Islet precursor cell (in vitro differentiated cells): ENCODE measurements around the gene SDCCAG8.
A peak's percentile ranks its signal among the peaks of the same experiment; 100 is the strongest.

Experiments used
- DNase-seq: peaks from one replicate; pipeline ENCODE4 v3.0.0-alpha.2; 2018

SDCCAG8 gene

GRCh38 chr1:243396424-243396823, 140.6 kb downstream of the SDCCAG8 start:
- no peak for DNase-seq

DNA sequence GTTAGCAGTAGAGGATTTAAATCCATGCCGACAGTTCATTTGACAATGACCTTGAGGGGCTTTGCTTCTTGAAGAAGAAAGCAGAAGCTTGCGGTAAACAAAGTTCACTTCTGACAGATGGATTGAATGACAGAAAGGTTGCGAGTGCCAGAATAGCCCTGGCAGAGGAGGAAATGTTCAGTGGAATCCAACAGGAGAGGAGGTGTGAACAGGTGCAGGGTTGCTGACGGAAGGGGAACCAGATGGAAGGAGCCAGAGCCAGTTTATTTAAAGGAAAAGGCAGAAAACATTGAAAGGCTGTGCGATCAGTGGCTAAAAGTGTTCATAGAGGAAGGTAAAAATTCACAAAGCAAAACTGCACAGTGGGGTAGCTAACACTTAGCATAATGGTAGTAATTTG, 141.0 kb downstream of the SDCCAG8 start:
- no peak for DNase-seq

- no peak for DNase-seq
Measured at GRCh38 chr1:243397613-243398321, 141.9 kb downstream of the SDCCAG8 start.

DNA sequence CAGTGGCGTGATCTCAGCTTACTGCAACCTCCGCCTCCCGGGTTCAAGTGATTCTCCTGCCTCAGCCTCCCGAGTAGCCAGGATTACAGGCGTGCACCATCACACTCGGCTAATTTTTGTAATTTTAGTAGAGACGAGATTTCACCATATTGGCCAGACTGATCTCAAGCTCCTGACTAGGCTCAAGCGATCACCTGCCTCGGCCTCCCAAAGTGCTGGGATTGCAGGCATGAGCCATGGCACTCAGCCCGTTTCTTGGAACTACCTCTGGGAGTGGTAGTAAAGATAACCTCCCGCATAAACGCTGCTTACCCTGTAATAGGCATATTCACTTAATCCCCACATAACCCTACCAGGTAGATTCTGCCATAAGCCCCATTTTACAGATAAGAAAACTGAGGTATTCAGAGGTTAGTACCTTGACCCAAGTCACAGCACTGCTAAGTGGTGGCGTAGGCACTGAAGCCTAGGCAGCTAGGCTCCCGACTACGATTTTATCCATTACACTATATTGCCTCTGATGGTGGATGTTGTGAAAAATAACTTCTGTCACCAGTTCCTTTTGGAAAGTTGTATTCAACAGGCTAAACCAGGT, 143.8 kb downstream of the SDCCAG8 start:
- DNase-seq, result no peak

GRCh38 chr1:243402868-243403267, 147.0 kb downstream of the SDCCAG8 start:
- DNase-seq, result no peak

DNA sequence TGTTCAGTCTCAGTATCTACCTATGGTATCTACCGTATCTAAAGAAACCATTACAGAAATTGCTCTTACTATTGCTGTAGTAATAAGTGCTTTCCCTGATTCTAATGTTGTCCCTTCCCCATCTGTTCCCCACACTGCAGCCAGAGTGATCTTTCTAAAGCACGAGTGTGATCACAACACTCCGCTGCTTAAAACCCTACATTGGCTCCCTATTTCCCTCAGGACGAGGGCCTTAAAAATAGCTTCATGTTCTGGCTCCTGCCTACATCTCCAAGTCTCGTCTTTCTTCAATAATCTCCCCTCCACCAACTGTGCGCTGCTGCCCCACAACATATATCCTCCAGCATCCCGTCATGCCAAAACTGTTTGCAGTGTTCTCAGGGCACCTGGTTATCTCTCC, 150.6 kb downstream of the SDCCAG8 start:
- DNase-seq, result no peak

DNA sequence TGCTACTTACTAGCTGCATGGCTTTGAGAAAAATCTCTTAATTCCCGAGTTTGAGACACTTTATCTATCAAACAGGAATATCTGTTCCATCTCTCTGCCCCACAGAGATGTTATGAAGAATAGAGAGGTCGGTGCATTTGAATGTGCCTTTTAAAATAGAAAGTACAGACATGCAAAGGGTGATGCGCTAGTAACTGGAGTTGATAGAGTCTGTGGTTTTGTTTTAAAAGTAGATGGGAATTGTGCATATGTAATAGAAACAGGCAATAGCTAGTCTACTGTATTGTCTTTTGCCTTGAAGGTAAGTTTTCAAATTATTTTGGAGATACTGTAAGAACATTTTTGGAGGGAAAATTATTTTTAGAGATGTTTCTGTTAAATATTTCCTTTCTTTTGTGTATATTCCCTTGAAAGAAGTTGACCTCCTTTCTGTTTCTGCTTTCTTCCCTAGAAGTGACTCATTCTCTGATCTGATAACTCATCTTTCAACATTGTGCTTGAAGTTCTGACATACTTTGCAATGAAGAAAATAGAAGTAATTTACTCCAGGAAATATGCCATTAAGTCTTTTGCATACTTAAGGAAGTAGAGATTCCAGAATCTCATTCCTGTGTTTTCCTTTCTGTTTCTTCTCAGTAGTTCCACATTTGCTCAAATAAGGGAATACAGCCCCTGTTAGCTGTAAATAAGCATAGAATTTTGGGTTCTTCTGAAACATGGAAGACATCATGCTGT, 151.6 kb downstream of the SDCCAG8 start:
- DNase-seq, result no peak

DNA sequence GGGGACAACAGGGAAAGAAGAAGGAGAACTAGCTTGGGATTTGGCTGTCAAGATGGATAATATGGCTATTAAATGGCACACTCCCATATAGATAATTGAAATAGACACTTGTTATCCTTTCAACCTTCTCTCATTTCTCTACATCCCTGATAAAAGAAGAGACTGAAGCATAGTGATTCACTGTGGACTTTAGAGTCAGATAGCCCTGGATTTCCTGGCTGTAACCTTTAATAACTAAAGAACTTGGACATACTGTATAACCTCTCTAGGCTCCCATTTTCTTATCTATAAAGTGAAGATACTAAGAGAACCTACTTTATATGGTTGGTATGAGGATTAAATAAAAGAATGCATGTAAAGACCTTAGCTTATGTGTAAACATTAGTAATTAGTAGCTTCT, 152.6 kb downstream of the SDCCAG8 start:
- no peak for DNase-seq

GRCh38 chr1:243409284-243409683, 153.4 kb downstream of the SDCCAG8 start:
- DNase-seq, result no peak

DNA sequence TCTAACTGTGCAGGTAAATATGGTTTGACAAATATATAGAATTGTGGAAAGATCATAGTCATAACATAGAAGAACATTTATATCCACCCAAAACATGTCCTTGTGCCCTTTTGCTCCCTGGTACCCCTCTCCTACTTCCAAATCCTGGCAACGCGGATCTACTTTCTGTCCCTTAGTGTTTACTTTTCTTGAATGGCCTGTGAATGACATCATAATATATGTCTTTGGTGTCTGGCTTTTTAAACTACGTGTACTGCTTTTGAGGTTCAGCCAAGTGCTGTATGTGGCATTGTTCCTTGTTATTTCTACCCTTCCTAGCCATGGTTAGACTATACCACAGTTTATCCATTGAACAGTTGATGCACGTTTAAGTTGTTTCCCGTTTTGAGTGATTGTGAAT, 155.6 kb downstream of the SDCCAG8 start:
- no peak for DNase-seq

DNA sequence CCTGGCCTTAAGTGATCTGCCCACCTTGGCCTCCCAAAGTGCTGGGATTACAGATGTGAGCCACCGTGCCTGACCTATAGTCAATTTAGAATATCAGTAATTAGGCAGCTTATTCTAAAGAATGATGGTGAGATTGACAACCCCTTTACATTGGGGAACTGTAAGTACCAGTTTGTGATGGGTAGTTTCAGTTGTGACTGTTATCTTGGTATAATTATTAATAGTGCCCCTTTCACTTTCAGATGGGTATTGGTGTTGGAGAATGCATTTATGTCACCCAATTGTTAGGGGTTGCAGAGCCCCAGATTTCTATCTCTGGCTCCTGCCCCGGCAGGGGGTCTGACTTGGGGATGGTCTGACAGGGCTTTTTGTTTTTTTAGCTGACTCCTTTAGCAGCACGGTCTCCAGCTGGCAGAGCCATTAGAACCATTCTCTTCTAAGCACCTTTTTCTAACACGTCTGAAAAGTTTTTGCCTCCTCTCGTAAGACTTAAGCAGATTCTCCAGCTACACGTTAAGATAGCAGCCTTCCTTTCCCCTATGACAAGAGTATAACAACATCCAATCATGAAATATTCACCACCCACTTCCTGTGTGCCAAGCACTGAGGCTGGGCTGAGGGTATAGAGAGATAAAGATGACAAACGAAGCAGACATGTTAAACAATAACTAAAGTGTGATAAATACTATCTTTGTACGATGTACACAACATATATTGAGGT, 157.8 kb downstream of the SDCCAG8 start:
- no peak for DNase-seq

DNA sequence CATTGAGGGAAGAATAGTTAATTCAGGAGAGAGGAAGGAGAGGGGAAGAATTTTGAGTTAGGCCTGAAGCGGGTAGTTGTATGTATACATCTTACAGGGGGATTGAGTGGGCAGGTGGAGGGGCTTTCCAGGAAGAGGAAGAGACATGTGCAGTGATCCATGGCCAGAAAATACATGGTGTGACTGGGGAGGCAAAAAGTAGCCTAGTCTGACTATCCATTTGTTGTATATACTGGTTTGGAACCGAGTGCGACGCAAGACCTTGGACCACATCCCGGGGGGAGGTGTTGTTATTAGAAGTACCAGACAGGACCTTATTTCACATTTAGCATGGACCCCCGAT, 158.3 kb downstream of the SDCCAG8 start:
- no peak for DNase-seq

GRCh38 chr1:243415663-243416408, 160.0 kb downstream of the SDCCAG8 start:
- DNase-seq, result no peak

DNA sequence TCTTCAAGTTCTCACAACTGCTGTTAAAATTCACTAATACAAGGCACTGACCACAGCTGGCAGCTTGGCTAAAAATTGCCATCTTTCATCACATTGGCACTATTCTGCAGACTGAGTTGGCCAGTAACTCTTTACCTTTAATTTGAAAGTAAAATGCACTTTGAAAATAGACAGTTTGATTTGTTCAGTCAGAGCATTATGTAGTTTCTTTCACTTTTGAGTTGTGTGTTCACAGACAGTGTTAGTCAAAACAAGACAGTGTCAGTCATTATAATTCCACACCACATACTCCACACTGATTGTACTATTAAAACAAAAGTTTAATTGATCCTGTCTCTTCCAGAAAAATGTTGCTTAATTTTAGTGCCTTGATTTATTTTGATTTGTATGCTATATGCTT, 160.7 kb downstream of the SDCCAG8 start:
- no peak for DNase-seq

DNA sequence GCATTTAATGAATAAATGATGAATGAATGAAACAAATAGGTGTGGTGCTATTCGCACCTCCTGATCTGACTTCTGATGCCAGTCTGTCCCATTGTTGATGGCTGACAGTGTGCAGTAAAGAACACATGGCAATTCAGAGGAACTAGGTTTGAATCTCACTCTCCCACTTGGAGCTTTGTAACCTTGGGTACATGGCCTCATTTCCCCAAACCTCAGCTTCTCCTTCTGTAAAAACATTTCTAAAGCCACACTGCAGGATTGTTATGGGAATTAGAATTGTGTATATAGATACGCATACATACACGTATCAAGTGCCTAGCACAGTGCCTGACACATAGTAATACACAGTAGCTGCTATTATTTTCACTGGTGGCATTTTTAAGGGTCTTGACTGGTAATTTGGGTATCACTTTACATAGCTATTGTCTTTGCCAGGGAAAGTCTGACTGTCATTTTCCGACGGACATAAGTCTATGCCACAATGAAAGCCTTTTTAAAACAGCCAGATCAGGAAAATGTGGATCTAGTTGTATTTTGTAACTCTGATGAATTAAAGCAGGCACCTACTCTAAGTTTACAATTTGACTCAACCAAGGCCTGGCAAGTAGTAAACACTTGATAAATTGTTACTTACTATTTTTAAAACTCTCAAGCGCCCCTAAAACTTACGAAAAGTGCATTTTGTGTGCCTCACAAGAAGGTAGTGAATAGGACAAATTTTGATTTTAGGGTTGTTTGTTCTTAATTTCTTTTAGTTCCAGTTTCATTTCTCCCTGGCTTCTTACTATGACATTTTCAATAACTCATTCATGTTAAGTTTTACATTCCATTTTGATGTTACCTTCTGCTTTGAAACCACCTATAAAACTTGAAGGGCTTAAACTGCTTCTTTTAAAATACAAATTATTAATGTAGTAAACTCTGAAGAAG, 164.4 kb downstream of the SDCCAG8 start:
- DNase-seq, result no peak

GRCh38 chr1:243420946-243421685, 165.3 kb downstream of the SDCCAG8 start:
- no peak for DNase-seq

- DNase-seq, result peak; percentile 77
Measured at GRCh38 chr1:243421784-243422183, 165.9 kb downstream of the SDCCAG8 start.

DNA sequence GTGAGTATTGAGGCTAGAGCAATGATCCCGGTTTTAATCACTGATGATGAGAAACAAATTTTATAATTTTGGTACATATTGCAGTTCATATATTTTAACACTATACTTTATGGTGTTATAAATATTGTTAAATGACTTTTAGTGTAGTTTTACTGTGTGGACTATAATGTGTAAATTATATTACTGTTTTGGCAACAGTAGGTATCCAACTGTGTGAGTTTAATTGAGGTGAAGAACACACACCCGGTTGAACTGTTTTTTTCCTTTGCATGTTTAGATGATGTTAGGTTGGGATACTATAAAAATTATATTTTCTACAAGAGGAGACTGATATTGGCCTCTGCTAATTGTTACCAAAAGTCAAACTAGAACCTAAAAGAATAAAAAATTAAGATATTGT, 166.5 kb downstream of the SDCCAG8 start:
- DNase-seq, result no peak

DNA sequence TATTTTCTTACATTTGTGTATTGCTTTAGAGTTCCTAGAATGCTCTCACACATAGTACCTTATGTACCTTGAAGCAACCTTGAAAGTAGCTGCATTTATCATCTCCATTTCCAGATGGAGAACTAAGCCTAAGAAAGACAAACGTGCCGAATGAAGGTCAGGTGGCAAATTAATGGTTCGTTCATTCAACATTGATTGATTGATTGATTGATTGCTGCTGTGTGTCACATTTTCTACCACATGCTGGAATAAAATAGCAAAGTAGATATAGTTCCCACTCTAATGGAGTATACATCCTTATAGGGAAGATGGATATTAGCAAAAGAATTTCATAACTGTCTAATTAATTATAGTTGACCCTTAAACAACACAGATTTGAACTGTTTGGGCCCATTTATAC, 172.2 kb downstream of the SDCCAG8 start:
- DNase-seq, result no peak

DNA sequence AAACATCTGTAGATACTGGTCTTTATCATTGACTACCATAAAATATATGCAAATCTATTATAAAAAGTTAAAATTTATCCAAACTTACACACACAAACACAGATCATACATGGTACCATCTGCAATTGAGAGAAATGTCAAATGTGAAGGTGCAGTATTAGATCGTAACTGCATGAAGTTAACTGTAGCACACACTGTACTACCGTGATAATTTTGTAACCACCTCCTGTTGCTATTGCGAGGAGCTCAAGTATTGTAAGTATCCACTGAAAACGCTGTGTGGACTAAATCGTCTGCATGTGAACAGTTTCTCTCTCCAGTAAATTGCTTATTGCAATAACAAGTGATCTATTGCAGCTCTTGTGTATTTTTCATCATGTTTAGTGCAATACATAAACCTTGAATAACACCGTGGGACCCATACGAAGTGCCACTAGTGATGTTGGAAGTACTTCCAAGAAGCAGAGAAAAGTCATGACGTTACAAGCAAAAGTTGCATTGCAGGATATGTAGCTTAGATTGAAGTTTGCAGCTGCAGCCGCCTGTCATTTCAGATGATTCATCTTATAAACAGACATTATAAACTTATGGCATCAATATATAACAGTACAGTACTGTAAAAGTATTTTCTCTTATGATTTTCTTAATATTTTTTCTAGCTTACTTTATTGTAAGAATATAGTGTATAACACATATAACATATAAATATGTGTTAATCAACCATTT, 172.9 kb downstream of the SDCCAG8 start:
- no peak for DNase-seq
